ENCODE measurements around the gene CAPZB. TPM values are rescaled to one million over a fixed set of nuclear protein-coding genes. Genes with fewer than 3 reads are reported as not detected.

CAPZB gene
- polyA plus RNA-seq, 2 of the 4 experiments (the other 2 are of a cell fraction) = 133 to 296 TPM

DNA sequence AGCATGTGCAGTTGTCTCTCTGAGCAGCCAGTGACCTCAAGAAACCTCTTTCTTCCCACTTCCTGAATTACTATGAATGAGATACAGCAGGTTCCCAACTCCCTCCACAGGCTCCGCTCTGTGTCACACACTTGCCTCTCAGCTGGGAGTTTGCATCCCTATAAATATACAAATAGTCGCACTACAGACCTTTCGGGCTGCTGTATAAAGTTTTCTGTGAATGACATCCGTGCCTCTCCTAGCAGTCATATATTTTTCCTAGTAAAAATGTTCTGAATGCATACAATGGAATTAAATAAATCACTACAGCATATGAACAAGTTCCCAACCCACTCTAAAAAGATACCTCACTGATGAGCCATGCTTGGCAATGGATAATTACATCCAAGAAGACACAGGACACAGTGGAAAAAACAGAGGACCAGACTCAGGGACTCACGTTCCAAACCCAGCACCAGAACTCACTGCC is 66.8 kb downstream of the CAPZB start:
- Histone ChIP-seq H3K4me3 (no peak overlapping the region), H3K27ac (no peak overlapping the region), H3K4me2 (no peak overlapping the region), H3K4me1 (no peaks in the 10 kb centered on the region), H3K9me3 (no peaks in the 10 kb centered on the region)
- no peak for ATAC-seq
- TF ChIP-seq ZNF302 (CRISPR knock-in tag; IDR thresholded peaks at IDR 0.05) (no peak), NR3C1 (IDR thresholded peaks at IDR 0.05) (no peak), SREBF2 (IDR thresholded peaks at IDR 0.05) (no peak), HOXB5 (CRISPR knock-in tag; IDR thresholded peaks at IDR 0.05) (no peak), HEYL (CRISPR knock-in tag; IDR thresholded peaks at IDR 0.05) (no peak), ZFP36 (IDR thresholded peaks at IDR 0.05; ENCODE audit: borderline replicate concordance, partially characterized antibody) (no peak), FOSL2 (IDR thresholded peaks at IDR 0.05) (no peak), FOSL2 (CRISPR knock-in tag; IDR thresholded peaks at IDR 0.05) (no peak), MAZ (IDR thresholded peaks at IDR 0.05; ENCODE audit: borderline replicate concordance, low read depth, low read length) (no peak), MAFK (IDR thresholded peaks at IDR 0.05; ENCODE audit: partially characterized antibody) (no peak)
- TF ChIP-seq, protein P1, sequence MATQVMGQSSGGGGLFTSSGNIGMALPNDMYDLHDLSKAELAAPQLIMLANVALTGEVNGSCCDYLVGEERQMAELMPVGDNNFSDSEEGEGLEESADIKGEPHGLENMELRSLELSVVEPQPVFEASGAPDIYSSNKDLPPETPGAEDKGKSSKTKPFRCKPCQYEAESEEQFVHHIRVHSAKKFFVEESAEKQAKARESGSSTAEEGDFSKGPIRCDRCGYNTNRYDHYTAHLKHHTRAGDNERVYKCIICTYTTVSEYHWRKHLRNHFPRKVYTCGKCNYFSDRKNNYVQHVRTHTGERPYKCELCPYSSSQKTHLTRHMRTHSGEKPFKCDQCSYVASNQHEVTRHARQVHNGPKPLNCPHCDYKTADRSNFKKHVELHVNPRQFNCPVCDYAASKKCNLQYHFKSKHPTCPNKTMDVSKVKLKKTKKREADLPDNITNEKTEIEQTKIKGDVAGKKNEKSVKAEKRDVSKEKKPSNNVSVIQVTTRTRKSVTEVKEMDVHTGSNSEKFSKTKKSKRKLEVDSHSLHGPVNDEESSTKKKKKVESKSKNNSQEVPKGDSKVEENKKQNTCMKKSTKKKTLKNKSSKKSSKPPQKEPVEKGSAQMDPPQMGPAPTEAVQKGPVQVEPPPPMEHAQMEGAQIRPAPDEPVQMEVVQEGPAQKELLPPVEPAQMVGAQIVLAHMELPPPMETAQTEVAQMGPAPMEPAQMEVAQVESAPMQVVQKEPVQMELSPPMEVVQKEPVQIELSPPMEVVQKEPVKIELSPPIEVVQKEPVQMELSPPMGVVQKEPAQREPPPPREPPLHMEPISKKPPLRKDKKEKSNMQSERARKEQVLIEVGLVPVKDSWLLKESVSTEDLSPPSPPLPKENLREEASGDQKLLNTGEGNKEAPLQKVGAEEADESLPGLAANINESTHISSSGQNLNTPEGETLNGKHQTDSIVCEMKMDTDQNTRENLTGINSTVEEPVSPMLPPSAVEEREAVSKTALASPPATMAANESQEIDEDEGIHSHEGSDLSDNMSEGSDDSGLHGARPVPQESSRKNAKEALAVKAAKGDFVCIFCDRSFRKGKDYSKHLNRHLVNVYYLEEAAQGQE (IDR thresholded peaks at IDR 0.05) = no peak
- no peak for DNase-seq (ENCODE audit: low read depth in 1 of 2, low spot score in 1 of 2)
- CTCF ChIA-PET = no interaction called here
- FAIRE-seq = no peak
- 92% methylated on average over 5 of the region's 5 CpGs for WGBS (ENCODE audit: missing lambda C conversion rate)
- POLR2A ChIA-PET = no interaction called here

DNA sequence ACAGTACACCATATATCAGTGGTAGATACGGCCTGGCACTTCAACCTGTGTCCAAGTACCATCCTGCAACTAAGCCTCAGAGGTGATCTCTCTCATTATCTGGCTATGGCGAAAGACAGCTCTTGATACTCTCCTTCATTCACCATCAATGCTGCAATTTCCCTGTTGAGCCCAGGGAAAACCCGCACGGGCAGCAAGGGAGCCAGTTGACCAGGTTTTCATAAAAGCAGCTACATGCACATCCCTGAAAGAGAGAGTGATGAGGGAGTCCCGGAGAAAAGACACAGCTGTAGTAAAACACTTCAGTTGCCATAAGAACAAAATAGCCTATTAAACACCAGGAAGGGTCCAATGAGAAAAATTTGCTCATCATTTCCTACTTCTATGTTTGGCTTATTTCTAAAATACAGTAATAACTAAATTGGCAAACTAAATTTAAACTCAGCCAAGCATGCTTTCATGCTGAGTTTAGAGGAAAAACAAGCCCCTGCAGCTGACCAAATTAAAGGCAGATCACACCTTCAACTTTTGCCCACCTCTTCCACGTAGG is 68.3 kb downstream of the CAPZB start:
- no peak for ATAC-seq
- POLR2A ChIA-PET = no interaction called here
- Histone ChIP-seq H3K4me2 (no peak overlapping the region), H3K27ac (no peak overlapping the region), H3K9me3 (no peaks in the 10 kb centered on the region), H3K4me1 (no peaks in the 10 kb centered on the region), H3K4me3 (no peak overlapping the region)
- no peak for DNase-seq (ENCODE audit: low read depth in 1 of 2, low spot score in 1 of 2)
- WGBS (ENCODE audit: missing lambda C conversion rate) = 96% methylated on average over 6 of the region's 6 CpGs
- no peak for FAIRE-seq
- TF ChIP-seq, protein P2, sequence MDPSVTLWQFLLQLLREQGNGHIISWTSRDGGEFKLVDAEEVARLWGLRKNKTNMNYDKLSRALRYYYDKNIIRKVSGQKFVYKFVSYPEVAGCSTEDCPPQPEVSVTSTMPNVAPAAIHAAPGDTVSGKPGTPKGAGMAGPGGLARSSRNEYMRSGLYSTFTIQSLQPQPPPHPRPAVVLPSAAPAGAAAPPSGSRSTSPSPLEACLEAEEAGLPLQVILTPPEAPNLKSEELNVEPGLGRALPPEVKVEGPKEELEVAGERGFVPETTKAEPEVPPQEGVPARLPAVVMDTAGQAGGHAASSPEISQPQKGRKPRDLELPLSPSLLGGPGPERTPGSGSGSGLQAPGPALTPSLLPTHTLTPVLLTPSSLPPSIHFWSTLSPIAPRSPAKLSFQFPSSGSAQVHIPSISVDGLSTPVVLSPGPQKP (IDR thresholded peaks at IDR 0.05; ENCODE audit: low read depth, low read length) = no peak
- no peak for TF ChIP-seq RARB (CRISPR knock-in tag; IDR thresholded peaks at IDR 0.05)
- TF ChIP-seq FOSB (CRISPR knock-in tag; IDR thresholded peaks at IDR 0.05) = no peak
- TF ChIP-seq CBX8 (IDR thresholded peaks at IDR 0.05) = no peak
- TF ChIP-seq FOXS1 (CRISPR knock-in tag; IDR thresholded peaks at IDR 0.05) = no peak
- no peak for TF ChIP-seq KDM1A (IDR thresholded peaks at IDR 0.05; ENCODE audit: low read depth)
- no peak for TF ChIP-seq HOXB5 (CRISPR knock-in tag; IDR thresholded peaks at IDR 0.05)
- TF ChIP-seq EP300 (IDR thresholded peaks at IDR 0.05) = no peak
- TF ChIP-seq POLR2A (IDR thresholded peaks at IDR 0.05; ENCODE audit: low read length) = no peak
- TF ChIP-seq RCOR1 (IDR thresholded peaks at IDR 0.05; ENCODE audit: low read depth, low read length) = no peak
- TF ChIP-seq TP53 (CRISPR knock-in tag; IDR thresholded peaks at IDR 0.05) = no peak
- TF ChIP-seq ZFP36 (IDR thresholded peaks at IDR 0.05; ENCODE audit: borderline replicate concordance, partially characterized antibody) = no peak
- no peak for TF ChIP-seq CBX2 (IDR thresholded peaks at IDR 0.05; ENCODE audit: borderline replicate concordance, low read depth)
- TF ChIP-seq PBX3 (IDR thresholded peaks at IDR 0.05) = no peak
- TF ChIP-seq, protein P3, sequence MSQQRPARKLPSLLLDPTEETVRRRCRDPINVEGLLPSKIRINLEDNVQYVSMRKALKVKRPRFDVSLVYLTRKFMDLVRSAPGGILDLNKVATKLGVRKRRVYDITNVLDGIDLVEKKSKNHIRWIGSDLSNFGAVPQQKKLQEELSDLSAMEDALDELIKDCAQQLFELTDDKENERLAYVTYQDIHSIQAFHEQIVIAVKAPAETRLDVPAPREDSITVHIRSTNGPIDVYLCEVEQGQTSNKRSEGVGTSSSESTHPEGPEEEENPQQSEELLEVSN (IDR thresholded peaks at IDR 0.05; ENCODE audit: borderline replicate concordance, low read depth) = no peak
- TF ChIP-seq, protein P4, sequence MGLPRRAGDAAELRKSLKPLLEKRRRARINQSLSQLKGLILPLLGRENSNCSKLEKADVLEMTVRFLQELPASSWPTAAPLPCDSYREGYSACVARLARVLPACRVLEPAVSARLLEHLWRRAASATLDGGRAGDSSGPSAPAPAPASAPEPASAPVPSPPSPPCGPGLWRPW (IDR thresholded peaks at IDR 0.05) = no peak
- TF ChIP-seq ZNF302 (CRISPR knock-in tag; IDR thresholded peaks at IDR 0.05) = no peak
- TF ChIP-seq USF2 (IDR thresholded peaks at IDR 0.05) = no peak
- CTCF ChIA-PET = interaction anchor here (1.0 to 1.5 kb wide), 3 partner anchors 11 to 76 kb away, joined by 3 to 4 read pairs (median 4); no protein-coding TSS in a partner anchor

Measured in A549 (cell line).